ENCODE data around the gene OR10H4.
"Not testable (repeated sequence)": the region's sequence is repeated elsewhere in the genome, so short reads cannot be mapped to it uniquely, and the experiment has no call there.

The OR10H4 gene

DNA sequence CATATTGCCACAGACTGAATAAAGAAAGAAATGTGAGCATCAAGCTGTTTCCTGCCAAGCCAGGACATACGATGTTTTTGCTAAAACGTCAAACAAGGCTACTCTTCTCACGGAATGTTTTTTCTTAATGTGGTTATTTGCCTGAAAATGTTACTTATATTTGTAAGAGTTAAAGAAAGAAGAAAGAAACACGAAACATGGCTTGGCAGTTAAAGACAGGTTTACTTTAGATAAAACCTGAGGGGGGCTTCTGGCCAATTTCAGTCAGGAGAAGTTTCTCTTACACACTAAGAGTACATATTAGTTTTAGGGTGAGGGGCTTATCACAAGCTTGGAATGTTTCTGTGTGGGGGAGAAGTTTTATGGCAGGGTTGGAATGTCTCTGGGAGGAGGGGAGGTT lies 4.4 kb upstream of the OR10H4 start:
- DNase-seq, result no peak

DNA sequence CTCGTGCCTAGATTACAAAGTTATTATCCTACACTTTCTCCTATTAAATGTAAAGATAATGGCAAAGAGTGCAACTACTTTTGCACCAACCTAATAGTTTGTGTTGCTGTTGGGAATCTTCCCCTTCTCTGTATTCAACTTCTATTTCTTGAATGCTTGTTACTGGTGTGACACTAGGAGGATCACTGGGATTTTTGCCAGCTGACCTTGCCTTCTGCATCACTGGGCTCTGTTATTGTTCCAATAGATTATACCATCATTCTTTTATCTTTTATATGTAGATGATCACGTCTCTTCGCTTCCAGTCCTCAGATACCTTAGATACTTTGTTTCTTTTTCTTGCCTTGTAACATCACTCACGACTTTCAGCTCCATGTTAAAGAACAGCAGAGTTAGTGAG lies 3.5 kb upstream of the OR10H4 start:
- DNase-seq, result no peak

GRCh38 chr19:15954820-15955219 lies 6.0 kb downstream of the OR10H4 start:
- no peak for DNase-seq

DNA sequence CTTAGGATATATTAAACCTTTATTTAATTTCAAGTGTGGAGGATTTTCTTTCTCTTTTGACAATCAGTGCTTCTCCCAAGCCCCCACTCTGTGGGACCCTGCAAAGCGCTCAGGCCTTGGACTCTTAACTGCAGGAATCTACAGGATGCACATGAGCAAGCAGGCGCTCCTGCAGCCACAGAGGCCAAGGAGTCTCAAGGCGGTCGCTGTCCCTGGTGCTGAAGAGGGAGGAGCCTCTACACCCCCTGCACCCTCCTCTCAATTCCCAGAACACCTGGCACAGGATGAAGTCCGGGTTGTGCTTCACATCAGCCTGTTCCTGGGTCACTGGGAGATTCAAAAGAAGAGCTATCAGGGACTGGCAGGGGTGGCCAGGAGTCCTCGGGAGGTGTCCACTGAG lies 13.5 kb downstream of the OR10H4 start:
- DNase-seq, result no peak

DNA sequence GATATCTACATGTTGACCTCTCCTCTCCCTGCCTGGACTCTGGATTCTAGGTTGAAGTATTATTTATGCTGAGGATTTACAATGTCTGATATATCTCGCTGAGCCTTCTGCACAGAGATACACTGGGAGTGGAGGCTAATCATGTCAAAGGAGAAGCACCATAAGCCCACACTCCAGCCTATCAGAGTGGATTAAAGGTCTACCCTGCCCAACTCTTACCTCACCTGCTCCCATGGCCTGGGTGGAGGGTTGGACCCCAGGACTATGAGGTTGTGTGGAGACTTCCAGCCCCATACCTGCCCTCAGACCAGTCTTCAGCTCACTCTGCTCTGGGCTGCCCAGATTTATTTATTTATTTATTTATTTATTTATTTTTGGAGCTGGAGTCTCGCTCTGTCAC lies 15.4 kb downstream of the OR10H4 start:
- no peak for DNase-seq

DNA sequence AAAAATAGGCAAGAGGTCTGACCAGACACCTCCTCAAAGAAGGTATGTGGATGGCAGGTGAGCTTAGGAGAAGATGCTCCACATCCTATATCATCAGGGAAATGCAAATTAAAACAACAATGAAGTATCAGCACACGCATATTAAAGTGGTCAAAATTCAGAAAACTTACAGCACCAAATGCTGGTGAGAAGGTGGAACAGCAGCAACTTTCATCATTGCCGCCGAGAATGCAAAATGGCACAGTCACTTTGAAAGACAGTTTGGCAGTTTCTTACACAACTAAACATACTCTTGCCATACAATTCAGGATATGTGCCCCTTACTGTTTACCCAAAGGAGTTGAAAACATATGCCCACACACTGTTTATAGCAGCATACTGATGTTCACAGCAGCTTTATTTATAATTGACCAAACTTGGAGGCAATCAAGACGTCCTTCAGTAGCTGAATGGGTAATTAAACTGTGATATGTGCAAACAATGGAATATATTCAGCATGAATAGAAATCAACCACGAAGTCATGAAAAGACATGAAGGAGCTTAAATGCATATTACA lies 22.5 kb downstream of the OR10H4 start:
- DNase-seq, result peak in 1 of 2 experiments; percentile 1

GRCh38 chr19:15972043-15972442 lies 23.2 kb downstream of the OR10H4 start:
- DNase-seq, result not testable (repeated sequence)

DNA sequence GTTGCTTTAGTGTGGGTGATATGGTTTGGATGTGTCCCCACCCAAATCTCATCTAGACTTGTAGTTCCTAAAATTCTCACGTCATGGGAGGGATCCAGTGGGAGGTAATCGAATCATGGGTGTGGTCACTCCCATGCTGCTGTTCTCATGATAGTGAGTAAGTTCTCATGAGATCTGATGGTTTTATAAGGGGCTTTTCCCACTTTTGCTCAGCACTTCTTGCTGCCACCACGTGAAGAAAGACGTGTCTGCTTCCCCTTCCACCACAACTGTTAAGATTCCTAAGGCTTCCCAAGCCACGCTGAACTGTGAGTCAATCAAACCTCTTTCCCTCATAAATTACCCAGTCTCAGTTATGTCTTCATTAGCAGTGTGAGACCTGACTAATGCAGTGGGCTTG lies 26.0 kb downstream of the OR10H4 start:
- DNase-seq, result no peak

DNA sequence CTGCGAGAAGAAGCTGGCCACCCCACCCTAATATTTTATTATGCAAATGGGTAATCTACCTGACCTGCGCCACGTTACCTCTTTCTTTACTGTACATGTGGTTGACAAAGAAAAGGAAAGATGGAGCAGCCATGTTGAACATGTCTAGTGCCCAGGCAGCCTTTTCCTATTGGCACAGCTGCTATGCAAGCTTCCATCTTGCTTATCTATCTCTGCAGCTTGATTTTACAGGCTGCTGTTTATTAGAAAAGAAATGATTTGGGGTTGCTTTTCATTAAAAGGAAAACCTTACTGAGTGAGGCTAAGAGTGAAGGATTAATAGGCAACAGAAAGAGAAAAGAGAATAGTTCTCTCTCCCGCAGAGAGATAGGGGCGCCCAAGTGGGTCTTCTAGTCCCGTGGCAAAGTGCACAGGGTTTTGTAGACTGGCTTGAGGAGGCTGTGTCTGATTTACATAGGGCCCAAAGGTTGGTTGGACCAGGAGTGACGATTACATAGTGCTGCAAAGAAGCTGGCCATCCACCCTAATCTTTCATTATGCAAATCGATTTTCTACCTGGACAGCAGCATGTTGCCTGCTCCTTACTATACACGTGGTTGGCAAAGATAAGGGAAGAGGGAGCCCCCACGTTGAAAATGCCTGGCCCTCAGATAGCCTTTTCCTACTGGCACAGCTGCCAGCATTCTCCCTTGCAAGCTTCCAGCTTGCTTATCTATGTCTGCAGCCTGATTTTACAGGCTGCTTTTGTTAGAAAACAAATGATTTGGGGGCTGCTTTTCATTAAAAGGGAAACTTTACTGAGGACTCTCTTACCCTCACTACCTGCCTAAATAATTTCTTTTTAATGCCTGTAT lies 28.3 kb downstream of the OR10H4 start:
- no peak for DNase-seq

- no peak for DNase-seq
Observed at GRCh38 chr19:15977690-15978089, 28.9 kb downstream of the OR10H4 start.

- no peak for DNase-seq
Observed at GRCh38 chr19:15979293-15979692, 30.5 kb downstream of the OR10H4 start.

DNA sequence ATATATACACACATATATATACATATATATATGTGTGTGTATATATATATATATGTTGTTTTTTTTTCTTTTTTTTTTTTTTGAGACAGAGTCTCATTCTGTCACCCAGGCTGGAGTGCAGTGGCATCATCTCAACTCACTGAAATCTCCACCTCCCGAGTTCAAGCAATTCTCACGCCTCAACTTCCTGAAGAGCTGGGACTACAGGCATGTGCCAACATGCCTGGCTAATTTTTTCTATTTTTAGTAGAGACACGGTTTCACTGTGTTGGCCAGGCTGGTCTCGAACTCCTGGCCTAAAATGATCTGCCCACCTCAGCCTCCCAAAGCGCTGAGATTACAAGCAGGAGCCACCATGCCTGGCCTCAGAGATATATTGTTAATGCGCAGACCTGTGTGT lies 37.0 kb downstream of the OR10H4 start:
- DNase-seq, result not testable (repeated sequence)

DNA sequence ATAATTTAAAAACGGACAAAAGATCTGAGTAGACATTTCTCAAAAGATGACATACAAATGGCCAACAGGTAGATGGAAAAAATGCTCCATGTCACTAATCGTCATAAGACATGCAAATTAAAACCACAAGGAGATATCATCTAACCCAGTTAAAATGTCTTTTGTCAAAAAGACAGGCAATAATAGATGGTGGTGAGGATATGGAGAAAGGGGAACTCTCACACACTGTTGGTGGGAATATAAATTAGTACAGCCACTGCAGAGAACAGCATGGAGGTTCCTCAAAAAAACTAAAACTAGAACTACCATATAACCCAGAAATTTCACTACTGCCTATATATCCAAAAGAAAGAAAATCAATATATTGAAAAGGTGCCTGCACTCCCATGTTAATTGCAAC lies 37.9 kb downstream of the OR10H4 start:
- no peak for DNase-seq

DNA sequence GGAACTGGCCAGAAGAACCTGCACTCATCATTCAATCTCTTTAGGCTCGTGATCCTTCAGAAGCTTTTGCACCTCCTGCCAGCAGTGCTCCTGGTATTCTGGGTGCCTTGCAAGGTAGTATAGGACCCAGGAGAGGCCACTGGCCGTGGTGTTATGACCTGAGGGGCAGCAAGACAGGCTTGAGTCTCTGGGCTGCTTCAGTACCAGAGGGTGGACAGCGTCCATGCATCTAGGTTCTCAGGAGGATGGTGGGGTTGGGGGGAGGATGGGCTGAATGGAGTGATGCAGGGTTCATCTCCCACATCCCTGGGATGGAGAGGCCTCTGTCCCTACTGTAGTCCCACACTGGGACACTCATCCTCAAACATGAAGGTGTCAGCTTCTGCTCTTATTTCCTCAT lies 41.1 kb downstream of the OR10H4 start:
- DNase-seq, result no peak

GRCh38 chr19:15991602-15992001 lies 42.8 kb downstream of the OR10H4 start:
- DNase-seq, result no peak

- DNase-seq, result no peak
Observed at GRCh38 chr19:15992014-15992413, 43.2 kb downstream of the OR10H4 start.

DNA sequence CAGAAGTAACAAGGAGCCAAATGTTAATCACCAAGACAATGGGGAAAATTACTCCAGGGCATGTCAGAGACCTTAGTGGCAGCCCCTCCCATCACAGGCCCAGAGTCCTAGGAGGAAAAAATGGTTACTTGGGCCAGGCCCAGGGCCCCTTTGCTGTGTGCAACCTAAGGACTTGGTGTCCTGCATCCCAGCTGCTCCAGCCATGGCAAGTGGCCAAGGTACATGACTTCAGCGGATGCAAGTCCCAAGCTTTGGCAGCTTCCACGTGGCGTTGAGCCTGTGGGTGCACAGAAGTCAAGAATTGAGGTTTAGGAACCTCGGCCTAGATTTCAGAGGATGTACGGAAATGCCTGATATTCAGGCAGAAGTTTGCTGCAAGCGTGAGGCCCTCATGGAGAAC lies 46.7 kb downstream of the OR10H4 start:
- DNase-seq, result no peak

GRCh38 chr19:15998166-15998565 lies 49.4 kb downstream of the OR10H4 start:
- DNase-seq, result no peak
